C4-2B (cell line): ENCODE results near the gene NPS.

Source experiments
- ZFX ChIP-seq: fragments of 450-650 bp; IDR thresholded peaks from 2 replicates; pipeline ENCODE4 v1.6.1; 2017
- TF ChIP-seq, protein P1 (sequence below): fragments of 450-650 bp; conservative IDR thresholded peaks from 2 replicates; pipeline ENCODE4 v1.5.1; 2017; ENCODE audit warnings: mild to moderate bottlenecking

DNA sequence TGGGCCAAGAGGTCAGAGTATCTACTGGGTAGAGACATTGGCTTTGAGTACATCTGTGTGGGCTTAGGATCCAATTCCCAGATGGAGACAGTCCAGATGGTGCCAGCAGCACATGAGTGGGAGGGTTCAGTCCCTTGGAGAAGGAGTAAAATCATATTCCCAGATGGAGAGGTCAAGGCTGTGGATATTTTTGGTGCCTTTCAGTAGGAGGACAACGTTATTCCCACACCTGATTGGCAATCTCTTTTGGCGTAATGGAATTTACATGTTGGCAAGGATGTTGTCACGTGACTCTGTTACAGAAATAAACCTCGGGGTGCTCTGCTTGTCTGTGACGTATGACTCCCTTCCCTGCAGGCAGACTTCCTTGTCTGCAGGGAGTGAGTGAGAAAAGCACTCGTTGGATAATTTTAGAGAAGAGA, 27.6 kb downstream of the NPS start:
- TF ChIP-seq, protein P1, sequence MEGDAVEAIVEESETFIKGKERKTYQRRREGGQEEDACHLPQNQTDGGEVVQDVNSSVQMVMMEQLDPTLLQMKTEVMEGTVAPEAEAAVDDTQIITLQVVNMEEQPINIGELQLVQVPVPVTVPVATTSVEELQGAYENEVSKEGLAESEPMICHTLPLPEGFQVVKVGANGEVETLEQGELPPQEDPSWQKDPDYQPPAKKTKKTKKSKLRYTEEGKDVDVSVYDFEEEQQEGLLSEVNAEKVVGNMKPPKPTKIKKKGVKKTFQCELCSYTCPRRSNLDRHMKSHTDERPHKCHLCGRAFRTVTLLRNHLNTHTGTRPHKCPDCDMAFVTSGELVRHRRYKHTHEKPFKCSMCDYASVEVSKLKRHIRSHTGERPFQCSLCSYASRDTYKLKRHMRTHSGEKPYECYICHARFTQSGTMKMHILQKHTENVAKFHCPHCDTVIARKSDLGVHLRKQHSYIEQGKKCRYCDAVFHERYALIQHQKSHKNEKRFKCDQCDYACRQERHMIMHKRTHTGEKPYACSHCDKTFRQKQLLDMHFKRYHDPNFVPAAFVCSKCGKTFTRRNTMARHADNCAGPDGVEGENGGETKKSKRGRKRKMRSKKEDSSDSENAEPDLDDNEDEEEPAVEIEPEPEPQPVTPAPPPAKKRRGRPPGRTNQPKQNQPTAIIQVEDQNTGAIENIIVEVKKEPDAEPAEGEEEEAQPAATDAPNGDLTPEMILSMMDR, result no peak
- no peak for TF ChIP-seq ZFX
